Left lung (tissue), 14 donors: ENCODE measurements around the gene PIK3R4. TPM values are rescaled to one million over a fixed set of nuclear protein-coding genes. Genes with fewer than 3 reads are reported as not detected.

ENCODE experiments used
- ATAC-seq: fragments of 200-7000 bp; cut with Tn5 transposase; one replicate; pipeline ENCODE4 v1.9.1; 2020; ENCODE audit warnings: moderate library complexity
- DNase-seq, 4 donors: peaks; one replicate each; pipeline ENCODE4 v3.0.0-alpha.2; 2013 to 2020
- H3K27ac ChIP-seq, 2 donors: fragments of 200-600 bp; sonication (generic) in 1 of 2; one replicate each; pipeline versions ENCODE4 v1.5.0 to v1.8.0; 2020 to 2021
- H3K27me3 ChIP-seq, 2 donors: fragments of 200-600 bp; sonication (generic) in 1 of 2; one replicate each; pipeline versions ENCODE4 v1.5.0 to v1.8.0; 2020 to 2021
- H3K36me3 ChIP-seq, 2 donors: fragments of 200-600 bp; sonication (generic) in 1 of 2; one replicate each; pipeline versions ENCODE4 v1.5.0 to v1.8.0; 2020 to 2021
- H3K4me1 ChIP-seq, 2 donors: fragments of 200-600 bp; one replicate each; pipeline ENCODE4 v1.8.0; 2021
- H3K4me3 ChIP-seq, 2 donors: fragments of 200-600 bp; sonication (generic) in 1 of 2; one replicate each; pipeline versions ENCODE4 v1.5.0 to v1.8.0; 2020 to 2021; ENCODE audit warnings: mild to moderate bottlenecking in 1 of 2
- H3K9me3 ChIP-seq, 2 donors: fragments of 200-600 bp; sonication (generic) in 1 of 2; one replicate each; pipeline versions ENCODE4 v1.5.0 to v1.8.0; 2020 to 2021
- intact Hi-C, 2 donors: fragments of 100-400 bp; cut with DNase I; formaldehyde crosslinking; loops; one replicate each; pipeline versions ENCODE4 v1.11.2 to v1.14.2; 2022
- long read RNA-seq, 12 donors: library from polyadenylated mRNA in 2 of 12; unstranded in 2 of 12; transcript quantifications; one replicate each; pipeline ENCODE4 v2.0.0 and lab custom pipeline, GENCODE V29; 2019 to 2026
- polyA plus RNA-seq, 6 donors: library from polyadenylated mRNA; unstranded; fragments of 120-200 nt; gene quantifications; one replicate each; pipeline ENCODE4 v1.2.1, GENCODE V29; 2013; ENCODE audit not compliant: insufficient read length in 6 of 6
- total RNA-seq, 2 donors: library from RNA; stranded (reverse); fragmentation: NEBNext Ultra II Directional; extraction: Animal tissue kit (Norgen Biotek cat#: 25700); gene quantifications; one replicate each; pipeline ENCODE4 v1.2.1, GENCODE V29; 2021
- TF ChIP-seq, protein P1 (sequence below), 2 donors: fragments of 200-600 bp; sonication (generic) in 1 of 2; IDR thresholded peaks; one replicate each; pipeline versions ENCODE4 v1.5.0 to v1.8.0; 2021; ENCODE audit warnings: antibody characterized with exemption in 2 of 2
- donor health status: DM: no; HTN: yes; CAD: no.
- donor health status: DM: no; HTN: no; CAD: no.

The PIK3R4 gene
- total RNA-seq: 10 to 100 TPM; 24.8 to 27.9 TPM
- polyA plus RNA-seq: 10 to 100 TPM; 44.7 to 58.3 (median 49.1) TPM
- long read RNA-seq, donor 1, full-length matches to known transcripts: 4 of 20 reads
- long read RNA-seq, donor 1, partial matches to known transcripts: 16 of 20 reads
- long read RNA-seq, donor 1, other reads (novel, unspliced or antisense): 0 of 20 reads
- long read RNA-seq, donor 2, partial matches to known transcripts: 0 of 1 reads
- long read RNA-seq, donor 2, other reads (novel, unspliced or antisense): 0 of 1 reads
- long read RNA-seq, donor 3, full-length matches to known transcripts: 2 of 2 reads
- long read RNA-seq, donor 3, partial matches to known transcripts: 0 of 2 reads
- long read RNA-seq, donor 3, other reads (novel, unspliced or antisense): 0 of 2 reads
- long read RNA-seq, donor 4: 0 reads
- long read RNA-seq, donor 5, full-length matches to known transcripts: 3 of 16 reads
- long read RNA-seq, donor 5, partial matches to known transcripts: 13 of 16 reads
- long read RNA-seq, donor 5, other reads (novel, unspliced or antisense): 0 of 16 reads
- long read RNA-seq, donor 6, full-length matches to known transcripts: 3 of 3 reads
- long read RNA-seq, donor 6, partial matches to known transcripts: 0 of 3 reads
- long read RNA-seq, donor 6, other reads (novel, unspliced or antisense): 0 of 3 reads
- long read RNA-seq, donor 7, partial matches to known transcripts: 6 of 7 reads
- long read RNA-seq, donor 7, other reads (novel, unspliced or antisense): 0 of 7 reads
- long read RNA-seq, donor 8, full-length matches to known transcripts: 1 of 12 reads
- long read RNA-seq, donor 8, partial matches to known transcripts: 11 of 12 reads
- long read RNA-seq, donor 8, other reads (novel, unspliced or antisense): 0 of 12 reads
- long read RNA-seq, donor 9: 0 reads
- long read RNA-seq, donor 10: 0 reads
- long read RNA-seq, donor 11, full-length matches to known transcripts: 6 of 6 reads
- long read RNA-seq, donor 11, partial matches to known transcripts: 0 of 6 reads
- long read RNA-seq, donor 11, other reads (novel, unspliced or antisense): 0 of 6 reads
- long read RNA-seq, donor 12, full-length matches to known transcripts: 2 of 12 reads
- long read RNA-seq, donor 12, partial matches to known transcripts: 10 of 12 reads
- long read RNA-seq, donor 12, other reads (novel, unspliced or antisense): 0 of 12 reads

DNA sequence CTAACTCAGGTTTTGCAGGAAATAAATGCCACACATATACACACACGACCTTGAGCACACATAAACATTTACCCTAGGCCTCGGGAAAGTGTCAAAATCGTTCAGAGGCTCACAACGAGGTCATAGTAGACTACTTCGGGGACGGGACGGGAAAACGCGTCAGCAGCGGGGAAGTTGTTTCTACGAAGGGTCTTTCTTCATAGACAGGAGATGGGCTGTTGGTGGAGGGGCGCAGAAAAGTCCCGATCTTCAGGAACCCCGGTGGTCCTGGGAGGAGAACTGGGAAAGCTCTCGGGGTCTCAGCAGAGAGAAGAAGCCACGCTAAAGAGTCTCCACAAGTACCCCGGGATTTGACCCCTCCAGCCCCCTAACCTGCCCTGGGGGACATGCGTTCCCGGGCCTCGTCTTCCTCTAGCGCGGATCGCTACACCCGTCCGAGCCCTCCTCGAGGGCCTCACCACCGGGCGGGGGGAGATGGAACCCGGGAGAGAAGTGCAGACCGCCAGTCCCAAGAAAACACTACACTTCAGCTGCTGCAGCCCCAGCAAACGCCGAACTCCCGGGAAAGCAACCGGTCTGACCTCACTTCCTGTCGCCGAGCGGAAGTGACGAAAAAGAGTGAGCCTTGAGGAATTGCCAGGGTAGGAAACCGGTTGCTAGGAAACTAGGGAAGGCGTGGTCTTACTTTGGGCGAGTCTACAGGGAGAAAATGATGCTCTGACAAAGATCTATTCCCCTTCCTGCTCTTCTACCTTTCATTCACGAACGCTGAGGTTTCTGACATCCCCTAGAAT is at the start of gene PIK3R4:
PIK3R4 (minus strand) TSS at position 584 of the 794 bp plus-strand sequence. CDS start 1,611 bp downstream, outside the sequence.
- peak within 1 kb of the TSS; percentile 74 to 95 for H3K4me3 ChIP-seq
- DNase-seq (peak; percentile 93 to 98 (median 96)), ATAC-seq (peak; percentile 91)
- intact Hi-C loops: no loop called here
- H3K9me3 ChIP-seq: no peaks in the 10 kb centered on the region
- peak within 1 kb of the TSS; percentile 82 to 88 for H3K27ac ChIP-seq
- H3K4me1 ChIP-seq: peaks cover 12 to 50% of the 10 kb centered on the region in 2 donors
- peaks cover 0 to 5% of the 10 kb centered on the region in 2 donors for H3K36me3 ChIP-seq
- TF ChIP-seq, protein P1, sequence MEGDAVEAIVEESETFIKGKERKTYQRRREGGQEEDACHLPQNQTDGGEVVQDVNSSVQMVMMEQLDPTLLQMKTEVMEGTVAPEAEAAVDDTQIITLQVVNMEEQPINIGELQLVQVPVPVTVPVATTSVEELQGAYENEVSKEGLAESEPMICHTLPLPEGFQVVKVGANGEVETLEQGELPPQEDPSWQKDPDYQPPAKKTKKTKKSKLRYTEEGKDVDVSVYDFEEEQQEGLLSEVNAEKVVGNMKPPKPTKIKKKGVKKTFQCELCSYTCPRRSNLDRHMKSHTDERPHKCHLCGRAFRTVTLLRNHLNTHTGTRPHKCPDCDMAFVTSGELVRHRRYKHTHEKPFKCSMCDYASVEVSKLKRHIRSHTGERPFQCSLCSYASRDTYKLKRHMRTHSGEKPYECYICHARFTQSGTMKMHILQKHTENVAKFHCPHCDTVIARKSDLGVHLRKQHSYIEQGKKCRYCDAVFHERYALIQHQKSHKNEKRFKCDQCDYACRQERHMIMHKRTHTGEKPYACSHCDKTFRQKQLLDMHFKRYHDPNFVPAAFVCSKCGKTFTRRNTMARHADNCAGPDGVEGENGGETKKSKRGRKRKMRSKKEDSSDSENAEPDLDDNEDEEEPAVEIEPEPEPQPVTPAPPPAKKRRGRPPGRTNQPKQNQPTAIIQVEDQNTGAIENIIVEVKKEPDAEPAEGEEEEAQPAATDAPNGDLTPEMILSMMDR (IDR thresholded peaks at IDR 0.05): no peak
- no peaks in the 10 kb centered on the region for H3K27me3 ChIP-seq

DNA sequence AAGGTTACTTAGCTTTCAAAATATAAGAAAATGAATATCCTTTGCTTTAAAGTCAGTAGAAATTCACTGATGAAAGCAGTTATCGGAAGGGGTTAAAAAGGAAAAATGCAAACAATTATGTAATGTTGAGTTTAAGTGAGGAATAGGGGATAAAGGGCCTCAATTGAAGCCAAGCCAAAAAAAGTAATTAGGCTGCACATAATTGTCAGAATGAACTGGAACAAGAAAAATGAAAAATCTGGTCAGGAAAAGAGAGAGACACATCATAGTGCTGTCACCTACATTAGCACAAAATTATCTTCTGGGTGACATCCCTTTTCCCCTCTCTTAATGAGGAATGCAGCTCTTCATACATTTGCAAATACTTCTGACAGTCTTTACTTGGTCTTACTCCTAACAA is 48.8 kb upstream of the PIK3R4 start:
- ATAC-seq (no peak), DNase-seq (peak in 1 of 4 donors; percentile 19)
- no peaks in the 10 kb centered on the region for H3K36me3 ChIP-seq
- H3K9me3 ChIP-seq: no peaks in the 10 kb centered on the region
- H3K27ac ChIP-seq: no peak overlapping the region
- TF ChIP-seq, protein P1 (IDR thresholded peaks at IDR 0.05): no peak
- H3K4me1 ChIP-seq: no peaks in the 10 kb centered on the region
- H3K27me3 ChIP-seq: no peaks in the 10 kb centered on the region
- intact Hi-C loops: no loop called here
- no peak overlapping the region for H3K4me3 ChIP-seq

DNA sequence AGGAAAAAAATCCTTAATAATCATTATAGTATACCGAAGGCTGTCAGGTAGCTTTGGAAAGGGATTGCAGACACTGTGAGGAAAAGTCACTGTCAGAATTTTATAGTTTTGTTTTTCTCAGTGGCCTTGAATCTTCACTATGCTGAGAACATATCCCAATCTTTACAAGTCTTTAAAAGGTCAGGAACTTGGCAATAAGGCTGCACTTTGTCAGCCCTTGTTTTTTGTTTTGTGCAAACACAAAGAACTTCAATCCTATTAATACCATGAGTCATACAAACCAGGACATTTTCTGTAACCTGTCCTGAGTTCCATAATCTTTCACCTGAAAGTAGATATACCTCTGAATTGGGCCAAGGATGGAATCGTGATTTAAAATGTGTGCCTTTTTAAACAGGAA is 45.6 kb upstream of the PIK3R4 start:
- DNase-seq (no peak), ATAC-seq (peak; percentile 41)
- TF ChIP-seq, protein P1 (IDR thresholded peaks at IDR 0.05): no peak
- H3K36me3 ChIP-seq: no peaks in the 10 kb centered on the region
- H3K4me3 ChIP-seq: no peak overlapping the region
- no peaks in the 10 kb centered on the region for H3K4me1 ChIP-seq
- intact Hi-C loops: no loop called here
- H3K27ac ChIP-seq: no peak overlapping the region
- H3K27me3 ChIP-seq: no peaks in the 10 kb centered on the region
- H3K9me3 ChIP-seq: no peaks in the 10 kb centered on the region

DNA sequence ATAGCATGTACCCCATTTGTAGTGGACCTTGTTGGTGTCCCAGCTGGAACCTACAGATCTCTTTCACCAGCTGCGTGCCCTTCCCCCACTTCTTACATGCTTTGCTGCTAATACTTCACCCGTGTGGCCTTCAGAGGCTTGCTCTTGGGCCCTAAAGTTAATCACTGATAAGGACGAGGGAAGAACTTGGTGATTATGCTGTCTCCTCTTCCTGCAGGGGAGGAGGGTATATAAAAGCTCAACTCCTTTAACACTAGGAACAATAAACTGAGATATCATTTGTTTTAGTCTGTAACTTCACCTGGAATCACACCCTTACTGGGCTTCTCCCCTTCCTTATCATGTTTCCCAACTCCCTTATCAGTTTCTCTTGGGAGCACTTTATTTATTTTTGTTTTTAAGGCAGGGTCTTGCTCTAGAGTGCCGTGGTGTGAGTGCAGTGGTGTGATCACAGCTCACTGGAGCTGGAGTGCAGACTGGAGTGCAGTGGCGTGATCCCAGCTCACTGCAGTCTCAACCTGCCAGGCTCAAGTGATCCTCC is 43.2 kb upstream of the PIK3R4 start:
- TF ChIP-seq, protein P1 (IDR thresholded peaks at IDR 0.05): no peak
- Histone ChIP-seq H3K27me3 (no peaks in the 10 kb centered on the region), H3K27ac (no peak overlapping the region), H3K9me3 (no peaks in the 10 kb centered on the region), H3K4me3 (no peak overlapping the region), H3K4me1 (no peaks in the 10 kb centered on the region), H3K36me3 (no peaks in the 10 kb centered on the region)
- intact Hi-C loops: no loop called here
- DNase-seq (no peak), ATAC-seq (peak; percentile 43)
